ENCODE results near the gene SEC14L6. TPM values are rescaled to one million over a fixed set of nuclear protein-coding genes. Genes with fewer than 3 reads are reported as not detected.

SEC14L6 gene
- total RNA-seq, 2 donors from 2014 or later, result 1.6 to 2.1 TPM

DNA sequence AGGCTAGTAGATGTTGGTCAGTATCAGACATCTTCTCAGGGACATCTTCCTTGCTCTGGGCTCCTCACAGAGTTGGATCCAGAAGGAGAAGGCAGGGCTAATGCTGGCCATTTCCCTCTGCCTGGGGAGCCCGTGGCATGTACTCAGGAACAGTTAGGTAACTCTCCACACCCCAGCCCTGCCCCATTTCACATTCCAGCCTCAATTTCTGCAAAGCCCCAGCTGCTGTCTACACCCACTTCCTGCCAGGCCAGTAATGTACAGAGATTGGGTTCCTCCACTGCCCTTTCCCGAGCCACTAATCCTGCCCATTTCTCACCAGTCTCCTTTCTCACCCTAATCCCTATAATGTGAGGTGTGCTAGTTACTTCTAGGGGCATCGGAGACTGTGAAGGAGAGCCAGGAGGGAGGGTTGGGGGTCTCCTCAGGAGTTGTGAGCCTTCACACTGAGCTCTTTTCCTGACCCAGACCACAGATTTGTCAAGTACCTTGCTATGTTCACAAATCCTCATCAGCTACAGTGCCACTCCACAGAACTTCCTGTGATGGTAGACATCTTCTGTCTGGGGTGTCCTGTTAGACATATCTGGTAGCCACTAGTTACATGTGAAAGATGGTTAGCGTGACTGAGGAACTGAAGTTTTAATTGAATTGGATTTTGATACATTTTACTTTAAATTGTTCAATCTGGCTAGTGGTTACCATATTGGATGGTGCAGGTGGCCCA is 73.4 kb downstream of the SEC14L6 start:
- H3K9ac ChIP-seq (ENCODE audit: extremely low read depth, low read length, poor library complexity, severe bottlenecking), result no peak overlapping the region
- 78 to 100% methylated on average over 2 to 3 of the region's 4 CpGs for WGBS, 2 experiments (ENCODE audit: insufficient coverage in 1 of 2, insufficient read length in 1 of 2)

More for the DNA sequence above, 73.4 kb downstream of the SEC14L6 start:
- H3K4me3 ChIP-seq (ENCODE audit: low read length), result no peak overlapping the region
- Mint-ChIP-seq H3K9me3 (no peaks in the 10 kb centered on the region), H3K4me3 (no peak overlapping the region), H3K27ac (no peak overlapping the region), H3K36me3 (ENCODE audit: low read depth) (no peaks in the 10 kb centered on the region), H3K27me3 (ENCODE audit: insufficient read depth) (peaks cover 22% of the 10 kb centered on the region), H3K4me1 (peaks cover 10% of the 10 kb centered on the region)
- H3K9me3 ChIP-seq (ENCODE audit: control insufficient read depth, low read length), result no peaks in the 10 kb centered on the region
- peaks cover 6% of the 10 kb centered on the region for H3K27me3 ChIP-seq (ENCODE audit: control insufficient read depth, insufficient read depth, low read length, poor library complexity, severe bottlenecking)
- TF ChIP-seq, protein P1, sequence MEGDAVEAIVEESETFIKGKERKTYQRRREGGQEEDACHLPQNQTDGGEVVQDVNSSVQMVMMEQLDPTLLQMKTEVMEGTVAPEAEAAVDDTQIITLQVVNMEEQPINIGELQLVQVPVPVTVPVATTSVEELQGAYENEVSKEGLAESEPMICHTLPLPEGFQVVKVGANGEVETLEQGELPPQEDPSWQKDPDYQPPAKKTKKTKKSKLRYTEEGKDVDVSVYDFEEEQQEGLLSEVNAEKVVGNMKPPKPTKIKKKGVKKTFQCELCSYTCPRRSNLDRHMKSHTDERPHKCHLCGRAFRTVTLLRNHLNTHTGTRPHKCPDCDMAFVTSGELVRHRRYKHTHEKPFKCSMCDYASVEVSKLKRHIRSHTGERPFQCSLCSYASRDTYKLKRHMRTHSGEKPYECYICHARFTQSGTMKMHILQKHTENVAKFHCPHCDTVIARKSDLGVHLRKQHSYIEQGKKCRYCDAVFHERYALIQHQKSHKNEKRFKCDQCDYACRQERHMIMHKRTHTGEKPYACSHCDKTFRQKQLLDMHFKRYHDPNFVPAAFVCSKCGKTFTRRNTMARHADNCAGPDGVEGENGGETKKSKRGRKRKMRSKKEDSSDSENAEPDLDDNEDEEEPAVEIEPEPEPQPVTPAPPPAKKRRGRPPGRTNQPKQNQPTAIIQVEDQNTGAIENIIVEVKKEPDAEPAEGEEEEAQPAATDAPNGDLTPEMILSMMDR (conservative IDR thresholded peaks at IDR 0.05), result no peak
- H3K4me1 ChIP-seq (ENCODE audit: control insufficient read depth, insufficient read depth, low read length), result no peaks in the 10 kb centered on the region
- no peak overlapping the region for H3K27ac ChIP-seq (ENCODE audit: low read depth, low read length)
- no peaks in the 10 kb centered on the region for H3K36me3 ChIP-seq (ENCODE audit: control insufficient read depth, insufficient read depth, low read length)
- no peak for DNase-seq

Other genes starting within 250 kb of the SEC14L6 start
- 10 to 100 TPM; 12.1 to 13.7 TPM for gene TBC1D10A, start 219.8 kb downstream of the SEC14L6 start, total RNA-seq
- gene SF3A1, start 189.8 kb downstream of the SEC14L6 start, total RNA-seq, result 100 to 1,000 TPM; 191 to 195 TPM
- 1 to 10 TPM; 6.1 to 7.2 TPM for gene CCDC157, start 189.7 kb downstream of the SEC14L6 start, total RNA-seq
- 10 to 100 TPM; 44.0 to 46.7 TPM for gene RNF215, start 159.3 kb downstream of the SEC14L6 start, total RNA-seq
- gene SEC14L2, start 149.7 kb downstream of the SEC14L6 start, total RNA-seq, result 10 to 100 TPM; 13.9 to 19.1 TPM
- gene MTFP1, start 121.0 kb downstream of the SEC14L6 start, total RNA-seq, result 10 to 100 TPM; 25.9 to 30.8 TPM
- not detected for gene SEC14L3, start 74.7 kb downstream of the SEC14L6 start, total RNA-seq
- under 1 TPM; 0.49 to 0.62 TPM for gene SEC14L4, start 41.0 kb downstream of the SEC14L6 start, total RNA-seq
- 10 to 100 TPM; 26.4 to 28.3 TPM for gene GAL3ST1, start 27.9 kb upstream of the SEC14L6 start, total RNA-seq
- 10 to 100 TPM; 78.7 to 90.2 TPM for gene PES1, start 45.2 kb upstream of the SEC14L6 start, total RNA-seq
- gene TCN2, start 60.4 kb upstream of the SEC14L6 start, total RNA-seq, result 10 to 100 TPM; 71.8 to 73.6 TPM
- gene SLC35E4, start 89.0 kb upstream of the SEC14L6 start, total RNA-seq, result 1 to 10 TPM; 2.3 to 3.9 TPM
- gene DUSP18, start 121.1 kb upstream of the SEC14L6 start, total RNA-seq, result 1 to 10 TPM; 7.3 to 7.6 TPM
- 10 to 100 TPM in 1 of 2 donors, 1 to 10 TPM in 1; 6.8 to 11.1 TPM for gene OSBP2, start 148.1 kb upstream of the SEC14L6 start, total RNA-seq